Measurements from ENCODE around the gene PSG6.
"Not testable (repeated sequence)": the region's sequence is repeated elsewhere in the genome, so short reads cannot be mapped to it uniquely, and the experiment has no call there.

PSG6 gene

DNA sequence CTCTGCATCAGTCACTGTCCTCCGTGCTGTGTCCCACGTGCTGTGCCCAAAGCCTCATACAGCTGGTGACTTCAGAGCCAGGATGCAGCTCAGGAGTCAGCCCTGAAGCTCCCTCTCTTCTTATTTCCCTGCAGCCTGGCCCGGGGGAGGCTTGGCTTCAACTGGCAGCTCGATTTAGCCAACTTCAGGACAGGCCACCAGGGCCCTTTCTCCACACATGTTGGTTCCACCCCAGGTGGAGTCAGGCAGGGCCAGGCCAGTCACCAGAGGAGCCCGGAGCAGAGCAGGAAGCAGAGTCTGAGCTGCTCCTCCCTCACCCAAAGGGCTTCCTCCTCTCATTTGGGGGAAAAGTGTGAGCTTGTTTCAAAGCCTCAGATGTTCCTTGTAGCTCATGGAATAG, 11.5 kb downstream of the PSG6 start:
- FAIRE-seq, result not testable (repeated sequence)

DNA sequence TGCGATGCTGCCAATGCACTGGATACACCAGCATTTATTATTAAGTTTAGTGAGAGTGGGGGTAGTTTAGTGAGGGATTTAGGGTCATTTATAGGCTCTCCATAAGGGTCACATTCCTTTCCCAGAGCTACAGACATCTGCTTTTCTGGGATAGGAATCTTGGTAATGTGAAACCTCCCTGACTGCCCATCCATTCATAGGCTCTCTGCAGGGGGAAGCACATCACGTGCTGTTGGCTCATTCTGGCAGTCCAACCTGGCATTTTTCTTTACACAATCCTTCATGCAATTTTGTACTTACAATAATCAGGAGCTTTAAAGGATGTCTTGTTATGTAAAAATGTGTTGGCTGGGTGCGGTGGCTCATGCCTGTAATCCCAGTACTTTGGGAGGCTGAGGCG, 17.1 kb downstream of the PSG6 start:
- not testable (repeated sequence) for FAIRE-seq

DNA sequence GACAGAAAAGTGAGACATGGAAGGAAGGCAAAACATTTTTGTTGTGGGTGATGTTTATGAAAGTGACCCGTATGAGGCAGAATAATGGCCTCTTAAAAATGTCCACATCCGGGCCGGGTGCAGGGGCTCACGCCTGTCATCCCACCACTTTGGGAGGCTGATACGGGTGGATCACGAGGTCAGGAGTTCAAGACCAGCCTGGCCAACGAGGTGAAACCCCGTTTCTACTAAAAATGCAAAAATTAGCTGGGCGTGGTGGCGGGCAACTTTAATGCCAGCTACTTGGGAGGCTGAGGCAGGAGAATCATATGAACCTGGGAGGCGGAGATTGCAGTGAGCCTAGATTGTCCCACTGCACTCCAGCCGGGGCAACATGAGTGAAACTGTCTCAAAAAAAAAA, 18.0 kb downstream of the PSG6 start:
- FAIRE-seq, result not testable (repeated sequence)

DNA sequence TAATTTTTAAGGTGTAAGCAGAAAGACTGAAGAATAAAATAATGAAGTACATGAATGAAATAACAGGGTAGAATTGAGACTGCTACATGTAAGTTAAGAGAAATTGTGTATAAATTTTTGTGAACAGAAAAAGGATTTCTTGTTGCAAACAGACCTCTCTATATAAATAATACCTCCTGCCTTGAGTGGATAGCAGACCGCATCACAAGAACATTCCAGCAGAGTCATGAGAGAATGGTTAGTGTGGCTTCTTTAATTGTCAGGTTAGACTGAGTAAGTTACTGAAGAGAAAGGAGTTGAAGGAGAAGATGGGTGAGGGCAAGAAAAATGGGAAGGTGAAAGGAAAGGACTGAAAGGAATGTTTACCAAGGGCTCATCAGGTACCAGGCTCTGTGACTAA, 18.6 kb downstream of the PSG6 start:
- FAIRE-seq, result not testable (repeated sequence)

DNA sequence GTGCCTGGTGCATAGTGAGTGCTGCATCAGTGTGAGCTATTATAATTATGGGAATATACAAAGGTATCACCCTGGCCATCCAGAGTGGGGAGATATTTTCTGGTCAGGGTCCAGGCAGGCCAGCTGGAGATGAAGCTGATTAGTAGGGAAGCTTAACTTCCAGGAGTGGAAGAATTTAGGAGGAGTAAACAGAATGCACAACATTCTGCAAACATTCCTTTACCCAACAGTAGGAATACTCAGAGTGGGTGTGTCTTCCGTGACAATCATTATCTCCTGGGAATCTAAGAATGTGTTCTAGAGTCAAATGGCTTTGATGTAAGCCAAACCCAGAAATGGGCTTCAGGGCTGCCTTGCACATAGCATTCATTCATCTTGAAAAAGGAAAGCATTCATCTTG, 19.0 kb downstream of the PSG6 start:
- FAIRE-seq, result not testable (repeated sequence)

DNA sequence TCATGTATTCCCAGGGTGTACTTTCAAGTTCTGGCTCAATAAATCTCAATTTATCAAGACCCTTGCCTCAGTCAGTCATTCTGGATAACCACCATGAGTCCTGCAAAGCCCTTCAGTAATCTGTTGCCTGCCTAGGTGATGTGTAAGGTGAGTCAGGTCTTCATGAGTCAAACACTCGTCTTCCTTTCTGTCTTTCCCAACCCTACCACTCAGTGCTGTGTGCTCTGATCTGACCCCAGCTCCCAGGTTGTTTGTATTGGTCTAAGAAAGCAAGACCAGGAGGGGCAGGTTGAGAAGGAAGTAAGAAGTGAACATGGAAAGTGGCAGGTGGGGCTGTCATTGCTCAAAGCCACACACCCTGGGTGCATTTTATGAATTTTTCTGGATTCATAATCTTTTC, 20.0 kb downstream of the PSG6 start:
- not testable (repeated sequence) for FAIRE-seq

DNA sequence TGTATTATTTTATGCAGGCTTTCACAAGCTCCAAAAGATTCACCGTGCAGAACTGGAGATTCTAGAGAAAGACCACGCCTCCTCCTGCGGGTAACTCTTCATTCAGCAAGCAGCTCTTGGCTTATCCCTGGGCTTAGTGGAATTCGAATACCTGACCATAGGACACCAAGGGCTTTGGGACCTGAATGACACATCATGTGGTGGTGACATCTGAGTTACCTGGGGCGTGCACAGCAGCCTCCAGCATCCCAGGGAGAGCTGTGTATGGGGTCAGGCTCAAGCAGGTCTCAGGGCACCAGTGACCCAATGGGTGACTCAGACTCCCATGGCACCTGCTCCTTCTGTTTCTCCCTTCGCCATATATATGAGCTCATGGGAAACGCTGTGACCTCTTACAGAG, 27.2 kb downstream of the PSG6 start:
- FAIRE-seq, result not testable (repeated sequence)

DNA sequence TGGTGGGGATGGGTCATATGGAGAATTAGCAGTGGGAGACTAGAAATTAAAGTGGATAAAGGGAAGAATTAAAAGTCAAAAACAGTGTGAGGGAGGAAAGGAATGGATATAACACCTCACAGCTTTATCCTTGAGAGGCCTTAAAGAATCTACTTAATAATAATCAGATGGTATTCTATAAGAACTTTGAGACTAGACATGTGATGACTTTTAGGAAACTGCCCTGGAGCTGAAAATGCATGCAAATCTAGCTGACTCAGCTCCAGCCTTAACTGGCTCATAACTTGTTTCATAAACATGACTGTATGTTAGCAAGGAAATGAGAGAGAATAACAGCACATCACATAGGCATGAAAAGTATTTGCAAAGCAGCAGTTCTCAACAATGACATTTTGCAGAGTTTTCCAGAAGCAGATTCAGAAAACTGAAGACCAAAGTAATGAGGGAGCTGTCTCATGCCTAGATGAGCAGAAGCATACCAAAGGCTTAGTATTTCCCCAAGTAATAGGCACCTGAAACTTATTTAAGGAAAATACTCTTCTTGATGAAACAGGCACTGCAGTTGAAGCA, 29.7 kb downstream of the PSG6 start:
- not testable (repeated sequence) for FAIRE-seq

DNA sequence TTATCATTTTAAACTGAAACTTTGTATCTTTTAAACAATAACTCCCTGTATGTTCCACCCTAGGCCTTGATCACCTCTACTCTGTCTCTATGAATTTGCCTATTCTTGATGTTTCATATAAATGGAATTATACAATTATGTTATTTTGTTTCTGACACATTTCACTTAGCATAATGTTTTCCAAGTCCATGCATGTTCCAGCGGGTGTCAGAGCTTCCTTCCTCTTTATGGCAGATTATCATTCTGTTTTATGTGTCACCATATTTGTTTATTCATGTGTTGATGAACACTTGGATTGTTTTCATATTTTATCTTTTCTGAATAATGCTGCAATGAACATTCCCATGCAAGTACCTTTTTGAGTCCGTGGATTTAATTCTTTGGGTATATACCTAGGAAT, 35.0 kb downstream of the PSG6 start:
- not testable (repeated sequence) for FAIRE-seq

DNA sequence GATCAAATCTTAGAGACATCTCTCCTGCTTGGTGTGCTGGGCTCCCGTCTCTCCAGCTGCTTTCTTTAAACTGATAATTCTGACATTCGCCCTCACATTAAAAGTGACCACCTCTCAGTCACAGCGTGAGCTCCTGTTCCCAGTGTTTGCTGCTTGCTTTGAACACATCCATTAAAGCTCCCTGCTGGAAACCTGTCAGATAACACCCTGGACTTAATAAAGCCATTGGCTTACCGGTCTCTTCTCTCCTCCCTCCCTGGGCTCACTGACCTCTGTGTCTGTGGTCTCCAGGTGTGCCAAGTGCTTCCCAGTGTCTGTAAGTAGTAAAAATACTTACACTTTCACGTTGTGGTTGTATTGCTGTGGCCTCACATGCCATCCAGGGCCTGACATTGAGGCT, 35.7 kb downstream of the PSG6 start:
- not testable (repeated sequence) for FAIRE-seq

DNA sequence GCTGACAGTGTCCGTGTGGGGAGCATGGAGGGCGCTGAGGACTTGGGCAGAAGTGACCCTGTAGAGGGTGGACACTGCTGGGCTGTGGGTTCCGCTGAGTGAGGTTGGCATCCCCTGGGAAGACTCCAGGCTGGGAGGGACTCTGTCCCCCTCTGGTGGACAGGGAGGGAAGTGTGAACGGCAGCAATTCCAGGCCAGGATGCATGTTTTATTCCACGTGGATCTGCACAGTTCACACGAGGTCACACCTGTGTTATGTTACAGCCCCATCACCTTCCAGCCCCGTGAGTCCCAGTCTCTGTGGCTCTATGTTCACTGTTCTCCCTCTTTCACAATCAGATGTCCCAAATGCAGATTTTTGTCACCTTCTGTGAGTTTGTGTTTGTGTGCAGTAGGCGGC, 36.4 kb downstream of the PSG6 start:
- FAIRE-seq, result not testable (repeated sequence)

DNA sequence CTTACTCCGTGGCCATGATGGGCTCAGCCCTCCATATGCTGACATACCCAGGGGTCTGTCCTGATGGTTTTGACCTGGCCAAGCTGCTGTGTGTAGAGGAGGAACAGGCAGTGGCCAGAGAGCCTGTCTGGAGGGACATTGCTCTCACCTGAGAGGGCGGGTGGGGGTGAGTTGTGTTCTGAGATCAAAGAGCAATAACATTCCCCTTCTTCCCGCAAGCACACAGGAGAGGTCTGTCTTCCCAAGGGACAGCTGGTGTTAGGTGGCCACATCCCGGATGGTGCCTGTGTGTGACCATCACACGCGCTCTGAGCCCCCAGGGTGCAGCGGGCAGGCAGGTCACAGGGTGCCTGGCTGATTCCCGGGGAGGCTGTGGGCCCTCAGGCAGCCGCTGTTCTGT, 37.1 kb downstream of the PSG6 start:
- FAIRE-seq, result not testable (repeated sequence)

DNA sequence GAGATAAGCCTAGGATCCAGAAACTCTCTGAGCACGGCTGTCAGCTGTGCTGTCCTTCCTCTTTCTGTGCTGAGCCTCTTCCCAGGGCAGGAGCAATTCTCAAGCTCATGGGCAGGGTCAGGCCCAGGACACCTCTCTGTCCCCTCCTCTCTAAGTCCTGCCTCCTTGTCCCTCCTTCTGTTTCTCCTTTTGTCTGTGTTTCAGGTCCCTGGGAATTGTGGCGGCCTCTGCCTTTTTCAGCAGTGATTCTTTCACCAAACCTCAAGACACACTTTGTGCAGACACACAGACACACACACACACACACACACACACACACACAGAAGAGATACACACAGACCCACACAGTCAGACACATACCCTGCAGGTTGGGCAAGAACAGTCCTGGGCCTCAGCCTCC, 38.1 kb downstream of the PSG6 start, which contains the start of gene PSG1:
PSG1 (minus strand) TSS at position 101 of the 400 bp plus-strand sequence. CDS start 132 bp downstream, outside the sequence.
- FAIRE-seq, result no peak

DNA sequence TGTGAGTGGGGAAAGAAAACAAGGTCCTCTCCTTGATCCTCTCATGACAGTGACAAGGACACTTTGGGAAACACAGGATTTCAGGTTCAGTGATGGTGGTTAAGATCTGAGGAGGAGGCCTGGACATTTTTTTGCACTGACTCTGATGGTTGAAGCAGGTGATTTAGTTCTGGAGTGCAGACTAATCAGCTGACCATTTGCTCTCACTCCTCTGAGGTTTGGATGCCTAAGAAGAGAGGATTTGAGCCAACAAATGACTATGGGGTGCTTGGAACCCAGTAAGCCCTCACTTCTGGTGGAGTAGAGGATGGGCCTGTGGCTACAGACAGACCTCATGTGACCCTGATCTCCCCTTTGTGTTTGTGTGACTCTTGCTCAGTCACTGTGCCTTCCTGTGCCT, 41.1 kb downstream of the PSG6 start:
- FAIRE-seq, result not testable (repeated sequence)

DNA sequence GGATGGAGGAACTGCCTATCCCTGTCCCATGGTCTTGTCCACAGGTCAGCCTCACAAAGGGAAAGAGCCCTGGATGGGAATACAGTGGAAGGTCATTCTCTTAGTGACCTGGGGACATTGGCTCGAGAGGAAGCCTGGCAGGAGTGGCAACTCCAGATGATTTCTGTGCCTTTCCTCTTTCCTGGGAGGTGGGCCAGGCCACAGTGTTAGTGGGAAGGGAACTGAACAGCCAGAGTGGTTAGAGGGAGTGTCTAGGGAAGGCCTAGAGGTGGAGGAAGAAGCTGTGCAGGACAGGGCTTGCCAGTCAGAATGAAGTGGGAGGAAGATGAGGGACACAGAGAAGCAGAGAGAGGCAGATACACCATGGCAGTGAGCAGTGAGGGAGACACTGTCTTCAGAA, 41.8 kb downstream of the PSG6 start:
- FAIRE-seq, result not testable (repeated sequence)

DNA sequence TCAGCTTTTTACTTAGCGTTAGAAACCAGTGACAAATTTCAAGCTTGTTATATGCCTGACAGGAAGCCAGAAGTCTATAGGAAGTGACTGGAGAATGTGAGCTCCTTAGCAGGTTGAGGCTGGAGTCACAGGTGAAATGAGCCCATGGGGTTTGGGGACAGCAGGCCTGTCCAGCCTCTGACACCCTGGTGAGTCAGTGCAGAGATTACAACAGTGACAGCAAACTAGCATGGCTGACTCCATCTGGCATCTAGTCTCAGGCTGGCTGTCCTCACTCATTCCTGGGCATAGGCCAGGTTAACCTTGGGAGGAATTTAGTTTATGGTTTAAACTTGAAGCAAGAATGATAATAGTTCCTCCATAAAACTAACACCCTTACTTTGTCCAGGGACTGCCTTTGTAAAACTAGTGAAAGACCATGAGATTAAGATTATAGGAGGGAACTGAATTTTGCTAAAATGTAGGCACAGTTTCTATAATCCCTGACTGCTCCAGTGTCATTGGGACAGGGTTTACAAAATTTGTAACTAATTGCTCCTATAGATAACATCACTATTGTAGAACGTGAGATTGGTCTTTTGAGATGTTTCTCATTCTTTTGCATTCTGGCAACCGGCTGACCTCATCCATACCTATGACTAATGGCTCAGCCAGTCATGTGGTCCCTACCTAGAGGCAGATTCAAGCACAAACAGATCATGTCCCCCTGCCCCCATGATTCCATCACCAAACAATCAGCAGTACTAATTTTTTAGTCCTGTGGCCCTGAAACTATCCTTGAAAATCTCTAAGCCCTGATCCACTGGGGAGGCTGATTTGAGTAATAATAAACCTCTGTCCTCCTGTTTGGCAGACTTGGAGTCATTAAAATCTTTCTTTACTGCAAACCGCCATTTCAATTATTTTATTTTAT, 42.5 kb downstream of the PSG6 start:
- FAIRE-seq, result not testable (repeated sequence)

DNA sequence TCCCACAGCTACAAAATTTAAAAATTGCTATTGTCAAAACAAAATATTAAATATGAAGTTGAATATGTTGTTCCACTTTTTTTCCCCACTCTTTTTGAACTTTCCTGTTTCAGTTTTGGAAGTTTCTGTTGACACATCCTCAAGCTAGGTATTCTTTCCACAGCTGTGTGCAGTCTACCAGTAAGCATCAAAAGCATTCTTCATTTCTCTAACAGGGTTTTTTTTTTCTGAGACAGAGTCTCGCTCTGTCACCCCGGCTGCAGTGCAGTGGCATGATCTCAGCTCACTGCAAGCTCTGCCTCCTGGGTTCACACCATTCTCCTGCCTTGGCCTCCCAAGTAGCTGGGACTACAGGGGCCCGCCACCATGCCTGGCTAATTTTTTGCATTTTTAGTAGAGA, 43.6 kb downstream of the PSG6 start:
- not testable (repeated sequence) for FAIRE-seq

DNA sequence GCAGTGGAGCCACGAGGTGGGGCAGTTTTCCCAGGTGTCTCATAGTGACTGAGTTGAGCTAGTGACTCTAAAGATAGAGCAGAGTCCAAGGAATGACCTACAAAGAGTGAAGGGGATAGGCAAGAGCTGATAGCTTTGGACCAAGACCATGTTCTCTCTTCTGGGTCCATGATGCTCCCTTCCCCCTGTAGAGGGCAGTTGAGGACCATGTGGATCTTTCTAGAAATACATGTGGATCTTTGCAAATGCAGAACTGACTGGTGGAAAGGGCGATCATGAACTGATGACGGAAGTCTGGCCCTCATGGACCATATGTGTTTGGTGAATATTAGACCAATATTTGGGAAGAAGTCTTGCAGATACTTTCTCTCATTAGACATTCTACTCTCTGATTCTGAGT, 45.1 kb downstream of the PSG6 start:
- no peak for FAIRE-seq

DNA sequence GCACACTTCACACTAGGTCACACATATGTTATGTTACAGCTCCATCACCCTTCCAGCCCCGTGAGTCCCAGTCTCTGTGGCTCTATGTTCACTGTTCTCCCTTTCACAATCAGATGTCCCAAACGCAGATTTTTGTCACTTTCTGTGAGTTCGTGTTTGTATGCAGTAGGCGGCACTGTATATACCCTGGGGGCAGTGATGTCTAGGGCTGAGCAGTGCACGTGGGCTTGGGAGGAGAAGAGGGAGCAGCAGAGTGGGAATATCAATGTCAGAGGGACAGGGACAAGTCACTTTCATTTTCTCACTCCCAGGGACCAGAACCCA, 60.2 kb downstream of the PSG6 start:
- FAIRE-seq, result no peak

DNA sequence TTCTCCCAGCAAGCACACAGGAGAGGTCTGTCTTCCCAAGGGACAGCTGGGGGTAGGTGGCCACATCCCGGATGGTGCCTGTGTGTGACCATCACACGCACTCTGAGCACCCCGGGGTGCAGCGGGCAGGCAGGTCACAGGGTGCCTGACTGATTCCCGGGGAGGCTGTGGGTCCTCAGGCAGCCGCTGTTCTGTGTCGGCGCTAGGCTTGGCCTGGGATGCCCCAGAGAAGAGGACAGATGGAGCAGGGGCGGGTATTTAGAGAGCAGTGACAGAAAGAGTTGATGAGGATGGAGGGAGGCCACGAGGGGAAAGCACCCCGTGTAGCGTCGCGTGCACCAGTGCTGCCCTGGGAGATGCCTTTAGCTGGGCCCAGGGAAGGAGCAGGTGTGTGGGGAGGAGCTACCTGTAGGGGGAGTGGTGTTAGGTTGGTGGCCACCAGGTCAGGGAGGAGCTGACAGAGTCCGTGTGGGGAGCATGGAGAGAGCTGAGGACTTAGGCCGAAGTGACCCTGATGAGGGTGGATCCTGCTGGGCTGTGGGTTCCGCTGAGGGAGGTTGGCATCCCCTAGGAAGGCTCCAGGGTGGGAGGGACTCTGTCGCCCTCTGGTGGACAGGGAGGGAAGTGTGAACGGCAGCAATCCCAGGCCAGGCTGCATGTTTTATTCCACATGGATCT, 60.7 kb downstream of the PSG6 start:
- FAIRE-seq, result not testable (repeated sequence)

DNA sequence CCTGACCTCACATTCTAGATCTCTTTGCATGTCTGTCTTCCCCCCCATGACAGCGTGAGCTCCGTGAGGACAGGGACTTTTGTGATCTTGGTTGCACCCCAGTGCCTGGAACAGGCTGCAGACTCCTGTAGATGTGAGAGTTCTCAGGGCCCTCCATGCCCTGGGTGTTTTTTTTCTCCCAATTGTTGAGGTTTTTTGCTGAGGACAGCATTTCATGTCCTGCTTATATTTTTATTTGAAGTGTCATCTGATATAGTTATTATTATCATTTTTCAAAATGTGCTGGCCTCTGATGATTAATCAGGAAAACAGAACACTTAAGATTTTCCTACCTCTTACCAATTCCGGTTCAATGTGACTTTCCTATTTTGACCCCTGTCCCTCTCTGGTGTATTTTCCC, 62.9 kb downstream of the PSG6 start:
- not testable (repeated sequence) for FAIRE-seq

DNA sequence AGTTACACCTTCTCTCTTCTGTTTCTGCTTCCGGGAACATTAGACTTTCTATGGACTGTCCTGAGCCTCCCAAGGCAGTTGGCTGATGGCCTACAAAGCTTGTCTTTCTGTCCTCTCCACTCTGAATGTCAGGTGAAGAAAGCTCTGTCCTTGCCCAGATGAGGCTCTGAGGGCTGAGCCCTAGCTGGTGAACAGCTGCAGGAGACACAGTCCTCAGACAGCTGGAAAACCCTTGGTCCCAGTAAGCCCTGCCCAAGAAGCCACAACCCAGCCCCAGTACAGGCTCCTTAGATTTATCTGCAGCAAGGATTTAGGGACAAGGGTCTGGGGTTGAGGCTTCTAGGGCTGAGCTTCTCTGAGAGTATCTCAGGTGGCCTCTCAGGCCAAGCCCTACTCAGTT, 64.5 kb downstream of the PSG6 start:
- not testable (repeated sequence) for FAIRE-seq

DNA sequence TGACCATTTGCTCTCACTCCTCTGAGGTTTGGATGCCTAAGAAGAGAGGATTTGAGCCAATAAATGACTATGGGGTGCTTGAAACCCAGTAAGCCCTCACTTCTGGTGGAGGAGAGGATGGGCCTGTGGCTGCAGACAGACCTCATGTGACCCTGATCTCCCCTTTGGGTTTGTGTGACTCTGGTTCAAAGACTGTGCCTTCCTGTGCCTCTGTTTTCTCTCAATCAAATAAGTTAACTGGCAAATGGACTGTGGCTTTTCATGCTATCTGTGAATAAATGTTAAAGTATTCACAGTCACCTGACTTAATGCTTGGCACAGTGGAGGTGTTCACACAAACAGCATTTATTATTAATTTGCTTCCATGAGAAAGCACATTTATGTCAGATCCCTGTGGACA, 64.9 kb downstream of the PSG6 start:
- not testable (repeated sequence) for FAIRE-seq

Measured in islet of Langerhans (tissue), 1 donor.